NT2/D1 (cell line): ENCODE results near the gene HCFC1R1.

Experiments
- DNase-seq: peaks from one replicate; pipeline ENCODE4 v3.0.0-alpha.2; 2011; ENCODE audit warnings: low read depth, low spot score
- H3K27me3 ChIP-seq: 2 replicates; pipeline ENCODE4 v1.6.0; 2011; ENCODE audit warnings: mild to moderate bottlenecking; ENCODE audit not compliant: insufficient read length, insufficient read depth
- H3K36me3 ChIP-seq: 2 replicates; pipeline ENCODE4 v1.6.1; 2011; ENCODE audit warnings: mild to moderate bottlenecking, low read length, mixed read lengths; ENCODE audit not compliant: insufficient read depth, insufficient read length
- H3K4me1 ChIP-seq: 2 replicates; pipeline ENCODE4 v1.5.1; 2011; ENCODE audit not compliant: insufficient read depth, insufficient read length
- H3K4me3 ChIP-seq: 2 replicates; pipeline ENCODE4 v1.5.1; 2011; ENCODE audit warnings: low read depth; ENCODE audit not compliant: insufficient read length
- H3K9ac ChIP-seq: 2 replicates; pipeline ENCODE4 v1.6.0; 2011; ENCODE audit warnings: low read depth; ENCODE audit not compliant: insufficient read length
- H3K9me3 ChIP-seq: 2 replicates; pipeline ENCODE4 v1.5.1; 2011; ENCODE audit warnings: mild to moderate bottlenecking, low read length; ENCODE audit not compliant: insufficient read depth
- SUZ12 ChIP-seq: IDR thresholded peaks from 2 replicates; pipeline ENCODE4 v1.6.1; 2011; ENCODE audit not compliant: insufficient read length, insufficient read depth; ENCODE audit errors: extremely low read depth
- YY1 ChIP-seq: IDR thresholded peaks from 2 replicates; pipeline ENCODE4 v1.6.1; 2011; ENCODE audit not compliant: insufficient read length, insufficient read depth
- ZNF274 ChIP-seq: IDR thresholded peaks from 2 replicates; pipeline ENCODE4 v1.6.1; 2011; ENCODE audit warnings: mild to moderate bottlenecking, low read depth, low read length

HCFC1R1 gene

GRCh38 chr16:3050487-3050886 is 26.7 kb upstream of the HCFC1R1 start:
- no peak for DNase-seq
- H3K36me3 ChIP-seq, result peaks cover 19% of the 10 kb centered on the region
- TF ChIP-seq YY1, result no peak
- no peak for TF ChIP-seq ZNF274
- no peak for TF ChIP-seq SUZ12
- peaks cover 43% of the 10 kb centered on the region for H3K27me3 ChIP-seq
- H3K9ac ChIP-seq, result no peak overlapping the region
- H3K4me1 ChIP-seq, result peaks cover 17% of the 10 kb centered on the region
- H3K4me3 ChIP-seq, result no peak overlapping the region
- no peaks in the 10 kb centered on the region for H3K9me3 ChIP-seq

GRCh38 chr16:3049921-3050481 is 26.3 kb upstream of the HCFC1R1 start:
- Histone ChIP-seq H3K4me1 (peaks cover 15% of the 10 kb centered on the region), H3K27me3 (peaks cover 43% of the 10 kb centered on the region), H3K9ac (no peak overlapping the region), H3K9me3 (no peaks in the 10 kb centered on the region), H3K4me3 (no peak overlapping the region), H3K36me3 (peaks cover 14% of the 10 kb centered on the region)
- DNase-seq, result no peak
- TF ChIP-seq ZNF274 (no peak), YY1 (no peak), SUZ12 (no peak)

- no peak for DNase-seq
- peaks cover 66% of the 10 kb centered on the region for H3K27me3 ChIP-seq
- peaks cover 10% of the 10 kb centered on the region for H3K4me1 ChIP-seq
- H3K36me3 ChIP-seq, result no peaks in the 10 kb centered on the region
- no peak for TF ChIP-seq ZNF274
- TF ChIP-seq YY1, result no peak
- no peak for TF ChIP-seq SUZ12
- peak overlapping the region; percentile 82 for H3K9ac ChIP-seq
- no peaks in the 10 kb centered on the region for H3K9me3 ChIP-seq
- no peak overlapping the region for H3K4me3 ChIP-seq
Observed at GRCh38 chr16:3047387-3047720, 23.6 kb upstream of the HCFC1R1 start.

GRCh38 chr16:3046641-3047386 is 23.1 kb upstream of the HCFC1R1 start:
- H3K9ac ChIP-seq, result peak overlapping the region; percentile 82
- no peaks in the 10 kb centered on the region for H3K36me3 ChIP-seq
- peaks cover 66% of the 10 kb centered on the region for H3K27me3 ChIP-seq
- TF ChIP-seq YY1, result no peak
- no peak for TF ChIP-seq ZNF274
- TF ChIP-seq SUZ12, result no peak
- no peak for DNase-seq
- peak overlapping the region; percentile 56 for H3K4me3 ChIP-seq
- no peaks in the 10 kb centered on the region for H3K9me3 ChIP-seq
- peaks cover 10% of the 10 kb centered on the region for H3K4me1 ChIP-seq

- no peak for DNase-seq
- TF ChIP-seq SUZ12, result no peak
- no peak for TF ChIP-seq ZNF274
- TF ChIP-seq YY1, result no peak
- Histone ChIP-seq H3K4me1 (peaks cover 10% of the 10 kb centered on the region), H3K9ac (peak within 1 kb of the TSS; percentile 83), H3K4me3 (peak within 1 kb of the TSS; percentile 56), H3K36me3 (no peaks in the 10 kb centered on the region), H3K9me3 (no peaks in the 10 kb centered on the region), H3K27me3 (peaks cover 66% of the 10 kb centered on the region)
Observed at GRCh38 chr16:3045758-3046640, 22.3 kb upstream of the HCFC1R1 start, which contains the start of gene MMP25. Gene MMP25, plus strand, starts transcription at chr16:3046561. Its CDS starts 357 bp downstream, at chr16:3046918.

GRCh38 chr16:3044708-3045107 is 21.0 kb upstream of the HCFC1R1 start:
- no peak for TF ChIP-seq SUZ12
- no peak for TF ChIP-seq YY1
- TF ChIP-seq ZNF274, result no peak
- peaks cover 5% of the 10 kb centered on the region for H3K4me1 ChIP-seq
- no peaks in the 10 kb centered on the region for H3K9me3 ChIP-seq
- no peak overlapping the region for H3K9ac ChIP-seq
- no peak overlapping the region for H3K4me3 ChIP-seq
- peaks cover 64% of the 10 kb centered on the region for H3K27me3 ChIP-seq
- H3K36me3 ChIP-seq, result no peaks in the 10 kb centered on the region
- DNase-seq, result no peak

GRCh38 chr16:3042376-3042775 is 18.6 kb upstream of the HCFC1R1 start:
- no peak for TF ChIP-seq ZNF274
- TF ChIP-seq SUZ12, result no peak
- TF ChIP-seq YY1, result no peak
- H3K9ac ChIP-seq, result no peak overlapping the region
- H3K9me3 ChIP-seq, result no peaks in the 10 kb centered on the region
- no peak overlapping the region for H3K4me3 ChIP-seq
- H3K4me1 ChIP-seq, result peaks cover 19% of the 10 kb centered on the region
- peaks cover 66% of the 10 kb centered on the region for H3K27me3 ChIP-seq
- no peak for DNase-seq
- H3K36me3 ChIP-seq, result no peaks in the 10 kb centered on the region
